Measurements from ENCODE around the gene IPCEF1.

Gene IPCEF1

DNA sequence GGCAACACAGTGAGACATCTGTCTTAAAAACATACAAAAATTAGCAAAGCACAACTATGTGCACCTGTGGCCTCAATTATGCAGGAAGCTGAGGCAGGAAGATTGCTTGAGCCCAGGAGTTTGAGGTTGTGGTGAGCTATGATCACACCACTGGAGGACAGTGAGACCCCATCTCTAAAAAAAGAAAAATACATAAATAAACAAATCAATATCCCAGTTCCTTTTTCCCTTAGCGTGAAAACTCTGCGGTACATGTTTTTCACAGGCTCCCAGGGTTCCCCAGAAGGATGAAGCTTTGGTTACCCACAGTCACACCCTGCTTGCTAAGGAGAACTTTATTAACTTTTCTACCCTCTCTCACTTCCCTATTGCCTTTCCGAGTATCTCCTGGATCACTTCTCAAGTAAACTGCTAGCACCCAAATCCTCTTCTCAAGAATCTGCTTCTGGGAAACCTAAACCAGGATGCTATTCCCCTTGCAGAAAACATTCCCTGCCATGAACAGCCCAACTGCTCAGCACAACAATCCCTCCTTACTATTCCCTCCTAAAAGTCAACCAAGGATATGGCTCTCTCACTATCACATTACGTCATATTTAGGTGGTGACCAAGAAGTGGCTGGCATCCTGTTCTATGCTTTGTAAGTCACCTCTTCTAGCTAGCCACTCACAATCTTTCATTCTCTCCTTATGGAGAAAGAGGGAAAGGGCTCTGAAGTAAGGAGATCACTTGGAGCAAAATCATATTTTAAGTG lies 122.4 kb downstream of the IPCEF1 start:
- Histone ChIP-seq H3K79me2 (ENCODE audit: insufficient read depth, low read length) (0 out of 2 replicates have a peak, but pooled peaks cover 3% of the 10 kb centered on the region), H3K36me3 (ENCODE audit: insufficient read depth, low read length) (no peaks in the 10 kb centered on the region), H2AFZ (ENCODE audit: low read length) (no peak overlapping the region), H3K4me2 (ENCODE audit: low read depth, low read length, poor library complexity, severe bottlenecking) (peak overlapping the region; percentile 0), H3K27me3 (ENCODE audit: insufficient read depth, low read length, poor library complexity, severe bottlenecking) (no peaks in the 10 kb centered on the region), H3F3A (ENCODE audit: low read depth) (no peaks in the 10 kb centered on the region), H3K9me2 (replicated peaks; ENCODE audit: low read depth, low read length) (no peaks in the 10 kb centered on the region), H3K4me1 (ENCODE audit: insufficient read depth, low read length, poor library complexity, severe bottlenecking) (peaks cover 45% of the 10 kb centered on the region), H3K4me3 (ENCODE audit: low read length, poor library complexity, severe bottlenecking) (no peak overlapping the region), H3K9ac (ENCODE audit: low read depth, low read length, poor library complexity, severe bottlenecking) (no peak overlapping the region), H4K20me1 (ENCODE audit: insufficient read depth, low read length, poor library complexity, severe bottlenecking) (no peaks in the 10 kb centered on the region), H3K9me3 (ENCODE audit: insufficient read depth, low read depth, low read length) (no peaks in the 10 kb centered on the region)
- TF ChIP-seq CTCF (conservative IDR thresholded peaks at IDR 0.05; ENCODE audit: low read length): no peak
- no peak for TF ChIP-seq EZH2phosphoT487 (IDR thresholded peaks at IDR 0.05; ENCODE audit: borderline replicate concordance)

- Histone ChIP-seq H3K4me2 (ENCODE audit: low read depth, low read length, poor library complexity, severe bottlenecking) (no peak overlapping the region), H3F3A (ENCODE audit: low read depth) (no peaks in the 10 kb centered on the region), H3K4me1 (ENCODE audit: insufficient read depth, low read length, poor library complexity, severe bottlenecking) (peaks cover 45% of the 10 kb centered on the region), H3K36me3 (ENCODE audit: insufficient read depth, low read length) (no peaks in the 10 kb centered on the region), H3K9me3 (ENCODE audit: insufficient read depth, low read depth, low read length) (no peaks in the 10 kb centered on the region), H3K9ac (ENCODE audit: low read depth, low read length, poor library complexity, severe bottlenecking) (no peak overlapping the region), H4K20me1 (ENCODE audit: insufficient read depth, low read length, poor library complexity, severe bottlenecking) (no peaks in the 10 kb centered on the region), H3K27me3 (ENCODE audit: insufficient read depth, low read length, poor library complexity, severe bottlenecking) (no peaks in the 10 kb centered on the region), H2AFZ (ENCODE audit: low read length) (no peak overlapping the region), H3K79me2 (ENCODE audit: insufficient read depth, low read length) (0 out of 2 replicates have a peak, but pooled peaks cover 3% of the 10 kb centered on the region), H3K9me2 (replicated peaks; ENCODE audit: low read depth, low read length) (no peaks in the 10 kb centered on the region), H3K4me3 (ENCODE audit: low read length, poor library complexity, severe bottlenecking) (no peak overlapping the region)
- no peak for TF ChIP-seq EZH2phosphoT487 (IDR thresholded peaks at IDR 0.05; ENCODE audit: borderline replicate concordance)
- TF ChIP-seq CTCF (conservative IDR thresholded peaks at IDR 0.05; ENCODE audit: low read length): no peak
Observed at GRCh38 chr6:154233383-154233782, 123.2 kb downstream of the IPCEF1 start.

DNA sequence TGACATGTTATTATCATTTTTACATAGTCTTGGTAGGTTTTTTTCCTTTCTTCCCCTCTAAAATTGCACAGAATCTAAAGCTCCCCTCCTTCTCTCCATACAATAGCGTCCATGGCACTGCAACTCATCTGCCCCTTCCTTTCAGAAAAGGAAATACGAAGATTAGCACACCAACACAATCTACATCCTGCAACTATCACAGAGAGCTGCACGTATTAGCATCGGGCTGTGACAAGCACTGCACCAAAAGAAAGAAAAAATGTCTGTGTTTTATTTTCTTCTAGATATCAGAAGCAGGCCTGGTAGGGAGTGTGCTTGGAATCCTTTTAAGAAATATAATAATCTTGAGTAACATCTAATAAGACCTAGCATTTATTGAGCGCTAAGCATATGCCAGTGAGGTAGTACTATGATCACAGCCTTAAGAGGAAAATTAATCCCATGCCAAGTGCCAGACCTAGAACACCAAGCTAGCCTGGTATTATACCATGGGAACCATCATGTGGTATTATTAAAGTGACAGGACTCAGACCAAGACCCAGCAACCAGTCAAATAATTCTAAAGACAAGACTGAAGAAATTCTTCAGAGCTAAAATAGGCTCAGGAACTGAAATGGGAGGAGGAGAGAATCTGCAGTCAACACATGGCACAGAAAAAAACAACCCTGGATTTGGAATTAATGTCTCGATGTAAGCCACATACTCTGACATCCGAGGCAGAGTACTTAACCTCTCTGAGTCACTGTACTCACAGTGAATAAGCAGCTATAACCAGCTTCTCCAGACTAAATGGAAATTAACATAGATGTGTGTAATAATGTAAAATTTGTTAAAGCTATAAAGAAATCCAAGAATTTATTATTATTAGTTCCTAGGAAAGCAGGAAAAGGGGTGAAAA lies 124.3 kb downstream of the IPCEF1 start:
- Histone ChIP-seq H3K4me1 (ENCODE audit: insufficient read depth, low read length, poor library complexity, severe bottlenecking) (peaks cover 45% of the 10 kb centered on the region), H2AFZ (ENCODE audit: low read length) (peak overlapping the region; percentile 76), H3K36me3 (ENCODE audit: insufficient read depth, low read length) (no peaks in the 10 kb centered on the region), H3K79me2 (ENCODE audit: insufficient read depth, low read length) (0 out of 2 replicates have a peak, but pooled peaks cover 3% of the 10 kb centered on the region), H3K27me3 (ENCODE audit: insufficient read depth, low read length, poor library complexity, severe bottlenecking) (no peaks in the 10 kb centered on the region), H3F3A (ENCODE audit: low read depth) (no peaks in the 10 kb centered on the region), H3K9me3 (ENCODE audit: insufficient read depth, low read depth, low read length) (no peaks in the 10 kb centered on the region), H3K9ac (ENCODE audit: low read depth, low read length, poor library complexity, severe bottlenecking) (peak overlapping the region; percentile 30), H3K4me3 (ENCODE audit: low read length, poor library complexity, severe bottlenecking) (peak overlapping the region; percentile 46), H3K9me2 (replicated peaks; ENCODE audit: low read depth, low read length) (no peaks in the 10 kb centered on the region), H4K20me1 (ENCODE audit: insufficient read depth, low read length, poor library complexity, severe bottlenecking) (no peaks in the 10 kb centered on the region), H3K4me2 (ENCODE audit: low read depth, low read length, poor library complexity, severe bottlenecking) (peak overlapping the region; percentile 65)
- TF ChIP-seq EZH2phosphoT487 (IDR thresholded peaks at IDR 0.05; ENCODE audit: borderline replicate concordance) (no peak), CTCF (conservative IDR thresholded peaks at IDR 0.05; ENCODE audit: low read length) (no peak)
